Activated effector memory CD4-positive, alpha-beta T cell treated with anti-CD3 and anti-CD28 coated beads, Interleukin-2, amount 50 U/mL, for 16 hours (primary cell): ENCODE measurements around the gene OAS1.
"Not testable (repeated sequence)": the region's sequence is repeated elsewhere in the genome, so short reads cannot be mapped to it uniquely, and the experiment has no call there.

Source experiments
- DNase-seq: peaks from one replicate; pipeline ENCODE4 v3.0.0-alpha.2; 2020

Gene OAS1

DNA sequence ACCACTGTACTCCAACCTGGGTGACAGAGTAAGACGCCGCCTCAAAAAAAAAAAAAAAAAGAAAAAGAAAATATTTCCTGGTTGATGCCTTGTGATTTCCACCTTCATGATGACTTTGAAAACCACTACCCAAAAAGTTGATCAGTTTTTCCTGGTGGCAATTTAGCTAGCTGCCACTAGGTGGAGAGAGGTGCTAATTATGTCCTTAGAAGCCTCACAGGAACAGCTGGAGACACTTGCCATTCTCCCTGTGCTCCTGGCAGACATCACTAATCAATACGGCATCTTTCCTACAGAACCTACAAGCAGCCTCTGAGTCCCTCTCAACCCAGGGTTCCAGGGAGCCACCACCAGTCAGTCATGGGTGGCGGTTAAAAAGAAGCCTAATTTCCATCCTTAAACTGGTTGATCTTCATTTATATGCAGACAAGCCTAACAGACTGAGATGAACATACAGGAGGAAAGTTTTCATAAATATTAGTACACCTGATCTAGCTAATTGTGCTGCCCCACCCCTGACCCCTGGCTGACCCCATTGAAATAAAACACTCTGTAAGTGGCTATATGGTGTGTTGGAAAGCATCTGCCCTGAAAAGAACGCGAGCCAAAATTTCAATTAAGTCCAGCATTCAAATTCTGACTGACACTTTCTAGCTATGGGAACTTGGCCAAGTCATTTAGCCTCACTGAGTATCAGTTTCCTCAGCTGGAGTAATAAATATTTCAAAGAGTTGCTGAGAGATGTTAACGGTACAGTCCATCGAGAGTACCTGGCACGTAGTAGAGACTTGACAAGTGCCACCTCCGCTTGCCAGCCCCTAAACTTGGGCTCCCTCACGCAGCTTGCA lies 6.2 kb upstream of the OAS1 start:
- peak; percentile 70 for DNase-seq

DNA sequence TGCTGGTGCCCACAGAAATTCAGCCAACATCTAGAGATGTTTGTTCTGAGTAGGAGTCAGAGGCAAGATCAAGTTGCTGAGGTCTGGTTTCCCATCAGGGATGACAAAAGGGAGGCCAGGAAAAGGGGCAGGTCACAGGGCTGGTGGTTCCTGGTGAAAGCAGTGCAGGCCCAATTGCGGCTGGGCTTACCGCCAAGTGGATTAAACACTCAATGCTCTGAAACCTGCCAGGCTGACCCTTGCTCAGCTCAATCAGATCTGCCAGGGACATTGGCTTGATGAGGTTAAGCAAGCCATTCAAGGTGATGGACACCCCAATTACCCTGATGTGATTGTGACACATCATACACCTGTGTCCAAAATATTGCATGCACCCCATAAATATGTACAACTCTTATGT lies 5.5 kb upstream of the OAS1 start:
- no peak for DNase-seq

DNA sequence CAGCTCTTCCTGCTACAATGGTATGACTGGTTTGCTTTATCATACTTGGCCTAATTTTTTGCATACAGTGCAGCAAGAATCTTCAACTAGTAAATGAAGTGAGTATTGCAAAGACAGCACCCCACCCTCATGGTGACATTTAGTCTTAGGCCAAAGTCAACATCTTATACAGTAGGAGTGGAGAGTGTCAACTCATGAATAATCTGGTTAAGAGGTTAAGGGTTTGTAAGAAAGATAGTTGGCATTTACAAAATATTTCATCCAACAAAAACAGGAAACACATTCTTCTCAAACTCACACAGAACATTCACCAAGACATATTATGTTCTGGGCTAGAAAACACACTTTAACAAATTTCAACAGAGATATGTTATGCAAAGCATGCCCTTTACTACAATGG lies 2.2 kb upstream of the OAS1 start:
- DNase-seq, result no peak

DNA sequence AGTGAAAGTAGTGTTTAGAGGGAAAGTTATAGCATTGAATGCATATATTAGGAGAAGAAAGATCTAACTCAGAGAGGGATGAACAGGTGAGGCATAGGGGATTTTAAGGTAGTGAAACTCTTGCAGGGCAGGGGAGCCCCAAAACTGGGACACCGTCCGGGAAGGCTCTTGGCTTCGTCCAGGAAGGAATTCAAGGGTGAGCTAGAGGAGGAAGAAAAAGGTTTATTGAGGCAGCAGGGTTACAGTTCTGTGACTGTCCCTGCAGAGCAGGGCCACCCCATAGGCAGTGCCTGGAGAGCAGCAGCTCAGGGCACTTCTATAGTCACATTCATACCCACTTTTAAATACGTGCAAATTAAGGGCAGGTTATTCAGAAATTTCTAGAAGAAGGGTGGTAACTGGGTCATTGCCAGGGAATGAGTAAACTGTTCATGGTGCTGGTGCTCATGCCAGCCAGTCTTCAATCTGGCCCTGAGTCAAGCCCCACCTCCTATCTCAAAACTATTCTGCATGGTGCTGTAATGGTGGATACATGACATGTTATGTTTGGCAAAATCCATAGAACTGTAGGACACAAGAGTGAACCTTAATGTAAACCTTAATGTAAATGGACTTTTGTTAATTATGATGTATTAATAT lies 1.2 kb upstream of the OAS1 start:
- DNase-seq, result no peak

- DNase-seq, result no peak
These were observed 824 bp downstream of the OAS1 start for GRCh38 chr12:112907415-112908157.

DNA sequence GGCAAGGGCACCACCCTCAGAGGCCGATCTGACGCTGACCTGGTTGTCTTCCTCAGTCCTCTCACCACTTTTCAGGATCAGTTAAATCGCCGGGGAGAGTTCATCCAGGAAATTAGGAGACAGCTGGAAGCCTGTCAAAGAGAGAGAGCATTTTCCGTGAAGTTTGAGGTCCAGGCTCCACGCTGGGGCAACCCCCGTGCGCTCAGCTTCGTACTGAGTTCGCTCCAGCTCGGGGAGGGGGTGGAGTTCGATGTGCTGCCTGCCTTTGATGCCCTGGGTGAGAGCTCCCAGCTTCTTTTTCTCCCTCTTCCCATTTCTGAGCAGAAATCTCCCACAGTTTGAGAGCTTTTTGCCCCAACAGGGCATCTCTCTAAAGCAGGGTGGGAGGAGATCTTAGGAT lies 1.8 kb downstream of the OAS1 start:
- peak; percentile 75 for DNase-seq

GRCh38 chr12:112909693-112910092 lies 2.9 kb downstream of the OAS1 start:
- no peak for DNase-seq

DNA sequence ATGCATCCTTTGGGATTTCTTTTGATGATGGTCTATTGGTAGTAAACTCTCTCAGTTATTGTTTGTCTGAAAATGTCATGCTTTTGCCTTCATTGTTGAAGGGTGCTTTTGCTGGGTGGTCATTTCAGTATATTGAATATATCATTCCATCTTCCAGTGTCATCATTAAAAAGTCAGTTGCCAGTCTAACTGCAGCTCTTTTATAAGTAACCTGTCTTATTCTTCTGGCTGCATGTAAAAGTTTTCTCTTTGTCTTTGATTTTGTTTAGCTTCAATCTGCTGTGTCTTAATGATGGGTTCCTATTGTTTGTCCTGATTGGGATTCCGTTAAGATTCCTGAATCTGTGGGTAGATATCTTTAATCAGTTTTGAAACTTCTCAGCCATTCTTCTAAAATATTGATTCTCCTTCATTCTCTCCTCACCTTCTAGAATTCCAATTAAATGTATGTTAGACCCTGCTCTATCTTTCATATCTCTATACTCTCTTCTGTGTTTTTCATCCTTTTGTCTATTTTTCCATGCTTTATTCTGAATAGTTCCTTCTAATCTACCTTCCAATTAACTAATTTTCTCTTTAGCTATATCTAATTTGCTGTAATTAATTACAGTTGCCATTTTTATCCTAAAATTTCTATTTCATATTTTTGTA lies 6.4 kb downstream of the OAS1 start:
- no peak for DNase-seq

DNA sequence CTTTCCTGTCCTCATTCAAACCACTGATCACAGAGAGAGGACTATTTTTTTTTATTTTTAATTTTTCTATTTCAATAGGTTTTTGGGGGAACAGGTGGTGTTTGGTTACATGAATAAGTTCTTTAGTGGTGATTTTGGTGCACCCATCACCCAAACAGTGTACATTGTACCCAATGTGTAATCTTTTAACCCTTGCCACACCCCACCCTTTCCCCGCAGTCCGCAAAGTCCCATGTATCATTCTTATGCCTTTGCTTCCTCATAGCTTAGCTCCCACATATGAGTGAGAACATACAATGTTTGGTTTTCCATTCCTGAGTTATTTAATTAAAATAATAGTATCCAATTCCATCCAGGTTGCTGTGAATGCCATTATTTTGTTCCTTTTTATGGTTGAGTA lies 7.1 kb downstream of the OAS1 start:
- not testable (repeated sequence) for DNase-seq

GRCh38 chr12:112916270-112916669 lies 9.5 kb downstream of the OAS1 start:
- DNase-seq, result no peak

DNA sequence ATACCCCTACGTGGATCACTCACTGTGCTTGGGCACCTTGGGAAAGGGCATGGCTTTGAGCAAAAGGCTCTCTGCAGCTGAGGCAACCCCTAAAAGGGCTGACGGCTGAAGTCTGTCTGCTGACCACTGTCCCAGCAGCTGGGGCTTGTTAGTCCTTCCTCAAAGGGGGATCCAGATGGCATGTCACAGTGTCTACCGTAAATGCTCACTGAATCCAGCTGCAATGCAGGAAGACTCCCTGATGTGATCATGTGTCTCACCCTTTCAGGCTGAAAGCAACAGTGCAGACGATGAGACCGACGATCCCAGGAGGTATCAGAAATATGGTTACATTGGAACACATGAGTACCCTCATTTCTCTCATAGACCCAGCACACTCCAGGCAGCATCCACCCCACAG lies 12.4 kb downstream of the OAS1 start:
- DNase-seq, result no peak

DNA sequence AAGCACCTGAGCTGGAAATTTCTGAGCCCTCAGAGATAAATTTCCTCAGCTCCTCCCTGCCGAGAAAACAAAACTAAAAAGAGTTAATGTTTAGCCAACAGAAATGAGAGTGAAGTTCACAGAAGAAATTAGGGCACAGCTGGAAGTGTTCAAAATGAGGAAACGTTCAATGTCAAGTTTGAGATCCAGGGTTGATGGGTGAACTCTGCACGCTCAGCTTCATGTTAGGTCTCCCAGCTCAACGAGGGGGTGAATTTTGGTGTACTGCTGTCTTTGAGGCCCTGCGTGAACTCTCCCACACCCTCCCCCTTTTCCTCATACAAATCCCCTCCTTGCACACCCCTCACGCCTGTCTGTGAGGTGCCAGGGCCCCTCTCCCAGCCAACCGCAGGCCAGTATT lies 18.2 kb downstream of the OAS1 start:
- no peak for DNase-seq

- DNase-seq, result not testable (repeated sequence)
These were observed 19.8 kb downstream of the OAS1 start for GRCh38 chr12:112926416-112927033.

GRCh38 chr12:112927475-112927874 lies 20.7 kb downstream of the OAS1 start:
- no peak for DNase-seq

DNA sequence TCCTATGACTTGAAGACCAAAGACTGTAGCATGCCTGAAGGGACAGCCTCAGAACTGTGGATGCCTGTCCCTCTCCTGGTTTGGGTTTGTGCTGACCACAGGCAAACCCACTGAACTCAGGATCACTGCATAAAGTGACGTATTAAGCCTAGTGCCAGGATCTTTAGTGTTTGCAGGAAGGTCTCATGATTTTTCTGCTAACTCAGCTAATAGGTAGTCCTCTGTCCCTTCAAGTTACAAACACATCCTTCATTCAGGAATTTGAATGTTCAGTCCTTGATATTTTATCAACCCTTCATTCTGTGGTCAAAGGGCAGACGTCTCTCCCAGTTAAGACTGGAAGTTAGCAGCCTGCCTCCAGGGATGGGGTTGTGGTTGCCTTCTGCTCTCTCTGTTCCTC lies 21.2 kb downstream of the OAS1 start:
- no peak for DNase-seq

GRCh38 chr12:112928978-112929377 lies 22.2 kb downstream of the OAS1 start:
- DNase-seq, result no peak

DNA sequence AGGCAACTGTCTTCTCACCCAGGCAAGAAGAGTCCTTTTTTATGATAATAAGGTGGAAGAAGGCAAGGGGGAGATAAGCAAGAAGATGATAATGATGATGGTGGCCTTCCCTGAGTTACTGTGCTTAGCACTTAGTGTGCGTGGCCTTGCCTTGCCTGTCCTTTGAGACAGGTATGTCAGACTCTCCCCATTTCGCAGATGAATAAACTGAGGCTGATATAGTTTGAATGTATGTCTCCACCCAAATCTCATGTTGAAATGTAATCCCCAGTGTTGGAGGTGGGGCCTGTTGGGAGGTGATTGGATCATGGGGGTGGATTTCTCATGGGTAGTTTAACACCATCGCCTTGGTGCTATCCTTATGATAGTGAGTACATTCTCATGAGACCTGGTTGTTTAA lies 23.0 kb downstream of the OAS1 start:
- no peak for DNase-seq

DNA sequence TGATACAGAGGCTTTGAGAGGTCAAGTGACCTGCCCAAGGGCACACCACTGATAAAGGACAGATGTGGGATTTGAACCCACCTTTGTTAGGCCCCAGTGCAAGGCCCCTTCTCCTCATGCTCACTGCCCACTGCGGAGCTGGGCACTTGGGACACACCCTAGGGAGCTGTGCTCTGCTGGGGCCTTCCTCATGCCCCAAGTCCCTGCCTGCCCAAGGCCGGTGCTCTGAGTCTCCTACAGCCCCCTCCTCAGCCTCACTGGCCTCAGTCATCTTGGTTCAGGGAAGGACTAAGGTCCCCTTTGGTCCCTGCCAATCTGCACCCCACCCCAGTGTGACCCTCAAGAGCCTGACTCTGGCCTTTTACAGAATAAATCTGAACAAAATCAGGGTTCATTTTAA lies 23.6 kb downstream of the OAS1 start:
- DNase-seq, result no peak

DNA sequence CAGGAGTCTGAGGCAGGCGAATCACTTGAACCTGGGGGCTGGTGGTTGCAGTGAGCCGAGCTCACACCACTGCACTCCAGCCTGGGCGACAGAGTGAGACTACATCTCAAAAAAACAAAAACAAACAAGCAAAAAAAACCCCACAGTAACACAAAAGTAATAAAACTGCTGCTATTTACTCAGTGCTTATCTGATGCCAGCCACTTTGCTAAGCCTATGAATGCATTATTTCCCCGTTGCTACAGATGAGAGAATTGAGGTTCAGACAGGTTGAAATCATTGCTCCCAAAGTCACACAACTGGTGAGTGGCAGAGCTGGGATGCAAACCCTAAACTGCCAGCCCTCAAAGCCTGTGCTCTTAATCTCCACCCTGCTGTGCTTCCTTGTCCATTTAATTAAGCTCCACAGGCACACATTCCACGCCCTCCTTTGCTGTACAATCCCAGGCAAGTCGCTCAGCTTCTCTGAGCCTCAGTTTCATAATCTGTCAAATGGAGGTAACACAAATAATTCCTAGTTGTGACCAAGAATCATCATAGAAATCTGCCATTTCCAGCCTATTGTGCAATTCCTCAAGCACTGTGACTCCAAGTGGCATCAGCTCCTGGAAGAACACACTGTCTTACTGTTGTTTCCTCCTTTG lies 25.8 kb downstream of the OAS1 start:
- no peak for DNase-seq

DNA sequence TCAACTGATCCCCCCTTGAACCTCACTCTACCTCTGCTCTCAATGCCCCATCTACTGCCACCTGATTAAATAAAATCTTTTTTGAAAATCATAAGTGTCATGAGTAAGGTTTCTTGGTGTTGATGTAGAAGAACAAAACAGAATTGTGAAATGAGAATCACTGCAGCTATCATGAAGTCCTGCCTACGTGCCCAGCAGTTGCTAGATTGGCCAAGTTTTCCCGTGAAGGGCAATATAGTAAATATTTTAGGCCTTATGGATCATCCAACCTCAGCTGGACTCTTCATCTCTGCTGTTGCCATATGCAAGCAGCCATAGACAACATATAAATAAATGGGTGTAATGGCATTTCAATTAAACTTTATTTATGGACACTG lies 26.4 kb downstream of the OAS1 start:
- no peak for DNase-seq

GRCh38 chr12:112936264-112936663 lies 29.5 kb downstream of the OAS1 start:
- no peak for DNase-seq

DNA sequence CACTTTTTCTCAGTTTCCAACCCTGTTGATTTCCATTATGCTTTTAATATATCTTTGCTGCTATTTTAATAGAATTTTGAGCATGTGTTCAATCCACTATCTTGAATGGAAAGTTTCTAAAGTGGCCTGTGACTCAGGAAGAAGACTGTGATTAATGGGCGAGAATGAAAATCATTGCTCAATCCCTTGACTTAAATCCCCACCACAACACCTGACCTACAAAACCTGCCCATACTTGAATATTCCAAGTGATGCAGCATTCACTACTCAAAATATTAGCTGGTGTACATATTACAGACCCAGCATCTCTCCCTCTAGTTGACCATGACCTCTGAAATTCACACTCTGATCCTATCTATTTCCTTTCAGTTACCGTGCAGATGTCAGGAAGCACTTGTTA lies 30.2 kb downstream of the OAS1 start:
- DNase-seq, result no peak
